DND-41 (cell line): ENCODE measurements around the gene FAM120C.

ENCODE experiments used
- ATAC-seq: fragments of 200-7000 bp; cut with Tn5 transposase; 3 replicates; pipeline ENCODE4 v1.9.1; 2021; ENCODE audit warnings: low read depth; ENCODE audit not compliant: insufficient read depth
- DNase-seq: peaks from one replicate; pipeline ENCODE4 v3.0.0-alpha.2; 2020
- H2AFZ ChIP-seq: 2 replicates; pipeline ENCODE4 v1.6.0; 2012; ENCODE audit warnings: low read depth, low read length
- H3K27ac ChIP-seq: 2 replicates; pipeline ENCODE4 v1.5.1; 2012; ENCODE audit warnings: low read length, inconsistent platforms
- H3K27me3 ChIP-seq: fragments of 200-600 bp; sonication (generic); 2 replicates; pipeline ENCODE4 v1.6.0; 2012; ENCODE audit warnings: low read length, mild to moderate bottlenecking, inconsistent platforms; ENCODE audit not compliant: insufficient read depth, poor library complexity
- H3K36me3 ChIP-seq: 2 replicates; pipeline ENCODE4 v1.5.1; 2012; ENCODE audit warnings: low read length, inconsistent platforms; ENCODE audit not compliant: insufficient read depth
- H3K4me1 ChIP-seq: 2 replicates; pipeline ENCODE4 v1.5.1; 2012; ENCODE audit warnings: mild to moderate bottlenecking, low read length; ENCODE audit not compliant: insufficient read depth
- H3K4me2 ChIP-seq: 2 replicates; pipeline ENCODE4 v1.6.0; 2012; ENCODE audit warnings: mild to moderate bottlenecking, moderate library complexity, low read length, inconsistent platforms; ENCODE audit not compliant: insufficient read depth
- H3K4me3 ChIP-seq, 2 experiments: fragments of 200-600 bp in 1 of 2; shearing (Covaris generic) in 1 of 2; 2 replicates each; pipeline ENCODE4 v1.5.1; 2012 to 2016; ENCODE audit warnings: inconsistent platforms in 2 of 2, low read length in 2 of 2, mild to moderate bottlenecking in 2 of 2, low read depth in 1 of 2, moderate library complexity in 1 of 2
- H3K79me2 ChIP-seq: 2 replicates; pipeline ENCODE4 v1.6.0; 2012; ENCODE audit warnings: low read length, inconsistent platforms; ENCODE audit not compliant: insufficient read depth
- H3K9ac ChIP-seq: 2 replicates; pipeline ENCODE4 v1.6.0; 2012; ENCODE audit warnings: low read depth, mild to moderate bottlenecking, inconsistent platforms, low read length, moderate library complexity
- H3K9me3 ChIP-seq: 2 replicates; pipeline ENCODE4 v1.5.1; 2012; ENCODE audit warnings: low read length, moderate library complexity, mild to moderate bottlenecking, inconsistent platforms; ENCODE audit not compliant: insufficient read depth, severe bottlenecking
- H4K20me1 ChIP-seq: 2 replicates; pipeline ENCODE4 v1.6.0; 2012; ENCODE audit warnings: low read length; ENCODE audit not compliant: insufficient read depth
- CTCF ChIP-seq: IDR thresholded peaks from 2 replicates; pipeline ENCODE4 v1.5.1; 2012; ENCODE audit warnings: borderline replicate concordance, low read length, moderate library complexity, mild to moderate bottlenecking; ENCODE audit not compliant: poor library complexity, severe bottlenecking; ENCODE audit errors: extremely low read depth
- EZH2 ChIP-seq: IDR thresholded peaks from 3 replicates; pipeline ENCODE4 v1.6.1; 2012; ENCODE audit warnings: borderline replicate concordance, low read depth, mild to moderate bottlenecking, moderate library complexity, low read length, inconsistent platforms; ENCODE audit not compliant: severe bottlenecking

FAM120C gene

GRCh38 chrX:54157561-54157960 is 25.5 kb downstream of the FAM120C start:
- Histone ChIP-seq H3K36me3 (no peaks in the 10 kb centered on the region), H3K4me2 (no peak overlapping the region), H3K27me3 (no peaks in the 10 kb centered on the region), H3K4me3 (no peak overlapping the region), H3K79me2 (no peaks in the 10 kb centered on the region), H3K9ac (no peak overlapping the region), H3K27ac (no peak overlapping the region), H3K9me3 (no peaks in the 10 kb centered on the region), H4K20me1 (no peaks in the 10 kb centered on the region; the same call in 1 of the 2 replicates), H2AFZ (no peak overlapping the region), H3K4me1 (peaks cover 8% of the 10 kb centered on the region; the same call in 1 of the 2 replicates)
- ATAC-seq (peak; percentile 73), DNase-seq (peak; percentile 30)
- no peak for TF ChIP-seq CTCF
- no peak for TF ChIP-seq EZH2

DNA sequence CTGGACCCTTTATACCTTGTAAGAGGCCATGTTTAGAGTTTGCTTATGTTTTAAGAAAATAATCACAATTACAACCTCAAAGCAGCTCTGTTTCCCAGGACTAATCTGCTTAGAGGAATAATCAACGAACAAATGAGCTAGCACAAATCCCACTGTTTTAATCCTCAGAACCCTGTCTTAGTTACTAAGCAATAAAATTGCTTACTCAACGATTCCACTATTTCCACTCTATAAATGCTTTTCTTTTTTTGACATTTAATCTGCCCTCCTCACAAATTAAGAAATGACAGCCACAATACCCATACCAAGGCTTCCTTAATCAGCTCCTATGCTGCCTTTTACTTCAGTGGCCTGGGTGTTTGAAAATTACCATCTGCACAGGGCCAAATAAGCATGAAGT is 48.8 kb downstream of the FAM120C start:
- H4K20me1 ChIP-seq: no peaks in the 10 kb centered on the region
- H3K4me2 ChIP-seq: no peak overlapping the region
- H3K36me3 ChIP-seq: peaks cover 34% of the 10 kb centered on the region; the same call in 1 of the 2 replicates
- no peak overlapping the region for H3K27ac ChIP-seq
- H3K79me2 ChIP-seq: no peaks in the 10 kb centered on the region
- H3K9me3 ChIP-seq: no peaks in the 10 kb centered on the region
- DNase-seq (no peak), ATAC-seq (no peak)
- H3K4me3 ChIP-seq: no peak overlapping the region
- no peaks in the 10 kb centered on the region for H3K4me1 ChIP-seq
- H3K27me3 ChIP-seq: no peaks in the 10 kb centered on the region
- H3K9ac ChIP-seq: no peak overlapping the region
- no peak overlapping the region for H2AFZ ChIP-seq
- TF ChIP-seq EZH2 (no peak), CTCF (no peak)

GRCh38 chrX:54116391-54116790 is 66.7 kb downstream of the FAM120C start:
- Histone ChIP-seq H4K20me1 (no peaks in the 10 kb centered on the region), H3K4me1 (no peaks in the 10 kb centered on the region), H3K9me3 (no peaks in the 10 kb centered on the region), H3K27me3 (no peaks in the 10 kb centered on the region), H3K27ac (no peak overlapping the region), H3K36me3 (no peaks in the 10 kb centered on the region), H3K4me3 (no peak overlapping the region), H3K9ac (no peak overlapping the region), H2AFZ (no peak overlapping the region), H3K4me2 (no peak overlapping the region), H3K79me2 (no peaks in the 10 kb centered on the region)
- TF ChIP-seq CTCF: no peak
- TF ChIP-seq EZH2: no peak
- DNase-seq (no peak), ATAC-seq (no peak)

- H2AFZ ChIP-seq: no peak overlapping the region
- H4K20me1 ChIP-seq: no peaks in the 10 kb centered on the region
- no peaks in the 10 kb centered on the region for H3K79me2 ChIP-seq
- ATAC-seq (no peak), DNase-seq (no peak)
- no peak overlapping the region for H3K4me3 ChIP-seq
- no peaks in the 10 kb centered on the region for H3K4me1 ChIP-seq
- H3K27me3 ChIP-seq: no peaks in the 10 kb centered on the region
- TF ChIP-seq CTCF (no peak), EZH2 (no peak)
- peaks cover 6% of the 10 kb centered on the region; the same call in 1 of the 2 replicates for H3K36me3 ChIP-seq
- H3K4me2 ChIP-seq: no peak overlapping the region
- H3K9me3 ChIP-seq: no peaks in the 10 kb centered on the region
- H3K9ac ChIP-seq: no peak overlapping the region
- H3K27ac ChIP-seq: no peak overlapping the region
These were observed 89.5 kb downstream of the FAM120C start for GRCh38 chrX:54093571-54093970.
